Measurements from ENCODE around the gene BCAT1.

- TF ChIP-seq, protein P1, sequence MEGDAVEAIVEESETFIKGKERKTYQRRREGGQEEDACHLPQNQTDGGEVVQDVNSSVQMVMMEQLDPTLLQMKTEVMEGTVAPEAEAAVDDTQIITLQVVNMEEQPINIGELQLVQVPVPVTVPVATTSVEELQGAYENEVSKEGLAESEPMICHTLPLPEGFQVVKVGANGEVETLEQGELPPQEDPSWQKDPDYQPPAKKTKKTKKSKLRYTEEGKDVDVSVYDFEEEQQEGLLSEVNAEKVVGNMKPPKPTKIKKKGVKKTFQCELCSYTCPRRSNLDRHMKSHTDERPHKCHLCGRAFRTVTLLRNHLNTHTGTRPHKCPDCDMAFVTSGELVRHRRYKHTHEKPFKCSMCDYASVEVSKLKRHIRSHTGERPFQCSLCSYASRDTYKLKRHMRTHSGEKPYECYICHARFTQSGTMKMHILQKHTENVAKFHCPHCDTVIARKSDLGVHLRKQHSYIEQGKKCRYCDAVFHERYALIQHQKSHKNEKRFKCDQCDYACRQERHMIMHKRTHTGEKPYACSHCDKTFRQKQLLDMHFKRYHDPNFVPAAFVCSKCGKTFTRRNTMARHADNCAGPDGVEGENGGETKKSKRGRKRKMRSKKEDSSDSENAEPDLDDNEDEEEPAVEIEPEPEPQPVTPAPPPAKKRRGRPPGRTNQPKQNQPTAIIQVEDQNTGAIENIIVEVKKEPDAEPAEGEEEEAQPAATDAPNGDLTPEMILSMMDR (IDR thresholded peaks at IDR 0.05) = no peak
- TF ChIP-seq POLR2A (IDR thresholded peaks at IDR 0.05) = no peak
These were observed 11.2 kb downstream of the BCAT1 start for GRCh38 chr12:24937553-24938244.
